Suppressor macrophage (primary cell): ENCODE results near the gene OTOGL.
A peak's percentile ranks its signal among the peaks of the same experiment; 100 is the strongest.
"Not testable (repeated sequence)": the region's sequence is repeated elsewhere in the genome, so short reads cannot be mapped to it uniquely, and the experiment has no call there.

Source experiments
- DNase-seq, 4 experiments: peaks; one replicate each; pipeline ENCODE4 v3.0.0-alpha.2; 2020 to 2022

Gene OTOGL

GRCh38 chr12:80188576-80188975 is 89.2 kb downstream of the OTOGL start:
- DNase-seq: no peak

- DNase-seq: no peak
Observed at GRCh38 chr12:80189241-80189640, 89.9 kb downstream of the OTOGL start.

GRCh38 chr12:80190001-80190400 is 90.7 kb downstream of the OTOGL start:
- DNase-seq: no peak

GRCh38 chr12:80192087-80192486 is 92.8 kb downstream of the OTOGL start:
- no peak for DNase-seq

GRCh38 chr12:80193865-80194264 is 94.5 kb downstream of the OTOGL start:
- DNase-seq: no peak

GRCh38 chr12:80195074-80195726 is 95.9 kb downstream of the OTOGL start:
- DNase-seq: peak in 3 of 4 experiments; percentile 5 to 19 (median 7)

- no peak for DNase-seq
Observed at GRCh38 chr12:80195737-80196136, 96.4 kb downstream of the OTOGL start.

GRCh38 chr12:80196419-80196818 is 97.1 kb downstream of the OTOGL start:
- no peak for DNase-seq

GRCh38 chr12:80198782-80199337 is 99.5 kb downstream of the OTOGL start:
- DNase-seq: no peak

- no peak for DNase-seq
Observed at GRCh38 chr12:80199931-80200330, 100.6 kb downstream of the OTOGL start.

GRCh38 chr12:80200414-80200813 is 101.1 kb downstream of the OTOGL start:
- DNase-seq: no peak

- DNase-seq: no peak
Observed at GRCh38 chr12:80201908-80202307, 102.6 kb downstream of the OTOGL start.

GRCh38 chr12:80205960-80206359 is 106.6 kb downstream of the OTOGL start:
- no peak for DNase-seq

- DNase-seq: no peak
Observed at GRCh38 chr12:80208071-80208470, 108.7 kb downstream of the OTOGL start.

- no peak for DNase-seq
Observed at GRCh38 chr12:80211671-80212070, 112.3 kb downstream of the OTOGL start.

GRCh38 chr12:80212938-80213645 is 113.8 kb downstream of the OTOGL start:
- no peak for DNase-seq

- no peak for DNase-seq
Observed at GRCh38 chr12:80213871-80214270, 114.5 kb downstream of the OTOGL start.

- no peak for DNase-seq
Observed at GRCh38 chr12:80217011-80217535, 117.7 kb downstream of the OTOGL start.

- DNase-seq: not testable (repeated sequence)
Observed at GRCh38 chr12:80218925-80219324, 119.6 kb downstream of the OTOGL start.

GRCh38 chr12:80219345-80219744 is 120.0 kb downstream of the OTOGL start:
- DNase-seq: no peak

- DNase-seq: no peak
Observed at GRCh38 chr12:80222261-80222660, 122.9 kb downstream of the OTOGL start.

- peak in 2 of 4 experiments; percentile 13 to 28 for DNase-seq
Observed at GRCh38 chr12:80226576-80226975, 127.2 kb downstream of the OTOGL start.

- DNase-seq: not testable (repeated sequence)
Observed at GRCh38 chr12:80227904-80228303, 128.6 kb downstream of the OTOGL start.

GRCh38 chr12:80230068-80230467 is 130.7 kb downstream of the OTOGL start:
- DNase-seq: no peak
